CD4-positive, alpha-beta T cell treated with Interleukin-6 at 100 ng/mL for 8 hours (primary cell): Measurements from ENCODE around the gene PPP2R3A.

ENCODE experiments used
- DNase-seq: peaks from one replicate; pipeline ENCODE4 v3.0.0-alpha.2; 2020; ENCODE audit warnings: mixed read lengths, low spot score

The PPP2R3A gene

GRCh38 chr3:135973841-135974240 is 8.3 kb downstream of the PPP2R3A start:
- DNase-seq, result no peak

DNA sequence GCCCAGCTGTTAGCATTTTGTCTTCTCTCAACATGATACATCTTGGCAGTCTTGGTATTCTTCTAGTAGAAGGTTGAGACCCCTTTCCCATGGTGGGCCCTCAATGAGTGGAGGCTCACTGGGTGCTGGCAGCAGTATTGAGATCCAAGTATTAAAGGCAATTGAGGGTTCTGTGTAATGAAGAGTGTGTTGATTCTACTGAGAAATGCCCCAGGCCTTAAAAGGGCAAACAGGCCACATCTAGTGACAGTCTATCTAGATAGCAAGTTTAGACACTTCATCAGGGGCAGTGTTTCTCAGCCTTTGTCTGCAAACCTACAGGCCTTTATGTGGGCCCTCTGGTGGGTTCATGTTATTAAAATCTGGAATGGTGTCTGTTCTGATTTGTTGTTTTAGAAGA is 9.5 kb downstream of the PPP2R3A start:
- DNase-seq, result no peak

DNA sequence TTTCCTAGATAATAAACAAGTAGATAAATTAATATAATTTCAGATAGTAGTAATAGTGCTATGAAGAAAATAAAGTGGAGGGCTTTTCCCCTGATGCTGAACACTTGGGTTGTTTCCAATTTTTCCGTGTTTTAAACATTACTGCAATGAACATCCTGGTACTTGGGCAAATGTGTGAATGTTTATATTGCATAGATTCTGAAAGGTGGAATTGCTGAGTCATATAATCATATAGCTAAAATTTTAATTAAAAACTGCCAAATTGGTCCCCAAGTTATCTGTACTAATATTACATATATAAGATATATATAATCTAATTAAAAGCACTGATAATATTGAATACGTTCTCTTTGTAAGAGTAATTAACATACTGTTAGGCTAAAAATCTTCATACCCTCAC is 10.0 kb downstream of the PPP2R3A start:
- no peak for DNase-seq

DNA sequence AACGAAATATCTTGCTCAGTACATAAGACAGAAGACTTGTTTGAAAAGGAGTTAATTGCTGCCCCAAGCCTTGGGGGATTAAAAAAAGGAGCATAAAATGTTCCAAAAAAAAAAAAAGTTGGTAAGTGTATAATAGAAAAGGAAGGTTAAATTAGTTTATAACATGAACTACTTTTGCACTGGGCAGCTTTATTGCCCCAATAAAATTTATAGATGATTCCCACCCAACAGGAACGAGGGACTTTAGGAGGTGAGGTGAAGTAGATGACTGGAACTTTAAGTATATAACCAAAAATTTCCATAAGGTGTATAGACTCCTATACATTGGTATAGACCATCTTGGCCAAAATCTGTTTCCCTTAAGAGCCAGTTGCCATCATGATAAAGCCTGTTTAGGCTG is 14.8 kb downstream of the PPP2R3A start:
- DNase-seq, result no peak

DNA sequence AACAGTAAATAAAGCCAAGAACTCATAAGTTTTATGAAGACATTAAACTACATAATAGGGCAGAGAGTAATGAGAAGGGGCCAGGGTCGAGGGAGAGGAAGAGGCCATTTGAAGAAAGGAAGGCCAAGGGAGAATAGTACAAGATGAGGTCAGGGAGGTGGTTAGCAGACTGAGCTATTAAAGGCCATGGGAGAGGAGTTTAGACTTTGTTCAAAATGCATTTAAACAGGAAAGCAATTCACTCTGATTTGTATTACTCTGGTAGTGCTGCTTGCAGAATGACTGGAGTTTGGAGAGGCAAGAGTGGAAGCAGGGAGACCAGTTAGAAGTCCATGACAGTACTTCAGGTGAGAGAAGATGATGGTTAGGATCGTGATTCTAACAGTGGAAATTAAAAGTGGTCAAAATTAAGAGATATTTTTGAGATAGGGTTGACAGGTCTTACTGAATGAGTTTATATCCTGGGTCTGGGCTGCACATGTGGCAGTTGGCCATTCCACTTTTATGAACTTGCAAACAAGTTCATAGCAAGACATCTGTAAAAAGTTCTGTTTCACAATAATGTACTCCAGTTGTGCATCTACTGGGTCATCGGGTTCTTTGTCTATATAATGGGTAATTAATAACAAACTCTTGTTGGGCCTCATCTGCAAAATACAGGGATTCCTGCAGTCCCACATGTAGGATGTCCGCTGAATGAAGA is 16.3 kb downstream of the PPP2R3A start:
- DNase-seq, result no peak

- no peak for DNase-seq
Observed at GRCh38 chr3:135982404-135982761, 16.9 kb downstream of the PPP2R3A start.

GRCh38 chr3:135982922-135983581 is 17.5 kb downstream of the PPP2R3A start:
- no peak for DNase-seq

- no peak for DNase-seq
Observed at GRCh38 chr3:135987661-135988060, 22.1 kb downstream of the PPP2R3A start.

GRCh38 chr3:135989242-135989641 is 23.7 kb downstream of the PPP2R3A start:
- no peak for DNase-seq

DNA sequence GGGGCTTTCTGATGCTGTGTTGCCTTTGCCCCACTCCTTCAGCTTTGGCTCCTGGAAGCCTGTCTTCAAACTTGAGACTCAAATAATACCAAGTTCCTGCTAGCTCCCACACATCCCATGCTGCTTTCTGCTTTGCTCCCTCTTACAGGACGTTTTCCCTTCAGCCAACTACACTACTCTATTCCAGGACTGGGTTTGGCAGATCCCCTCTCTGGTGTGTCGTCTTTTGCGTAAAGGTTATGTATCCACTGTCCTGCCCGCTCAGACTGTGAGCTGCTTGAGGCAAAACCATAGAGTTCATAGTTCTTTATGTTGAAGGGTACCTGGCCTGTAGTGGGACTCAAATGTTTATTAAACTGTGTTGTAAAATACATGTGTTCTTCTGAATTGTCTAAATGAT is 25.4 kb downstream of the PPP2R3A start:
- no peak for DNase-seq

GRCh38 chr3:135991621-135992020 is 26.1 kb downstream of the PPP2R3A start:
- no peak for DNase-seq

GRCh38 chr3:135992072-135992471 is 26.5 kb downstream of the PPP2R3A start:
- DNase-seq, result no peak

DNA sequence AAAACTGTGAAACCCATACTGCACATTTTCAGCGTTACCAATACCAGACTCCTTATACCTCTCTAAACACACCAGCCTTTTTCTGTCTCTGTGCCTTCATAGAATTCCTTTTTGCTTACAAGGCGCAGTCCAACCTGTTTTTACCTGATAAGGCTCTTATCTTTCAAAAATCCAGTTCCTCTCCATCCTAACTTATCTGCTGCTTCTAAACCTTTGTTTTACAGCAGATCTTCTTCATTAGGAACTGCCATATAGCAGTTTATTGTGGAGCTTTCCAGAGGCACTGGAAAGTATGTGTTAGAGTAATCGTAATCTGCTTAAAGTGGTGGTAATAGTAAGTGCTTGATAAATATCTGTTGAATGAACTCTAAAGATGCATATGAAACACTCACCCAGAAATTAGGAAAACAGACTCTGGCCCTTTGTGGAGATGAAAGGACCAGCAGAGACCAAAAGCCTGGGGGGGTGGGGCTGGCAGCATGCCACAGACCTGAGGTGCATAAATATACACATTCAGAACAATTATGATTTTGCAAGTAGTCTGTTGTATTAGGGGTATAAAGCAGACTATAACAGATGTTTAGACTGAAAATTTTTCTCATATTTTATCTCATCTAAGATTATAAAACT is 29.3 kb downstream of the PPP2R3A start:
- no peak for DNase-seq

GRCh38 chr3:135995766-135996165 is 30.2 kb downstream of the PPP2R3A start:
- DNase-seq, result no peak

DNA sequence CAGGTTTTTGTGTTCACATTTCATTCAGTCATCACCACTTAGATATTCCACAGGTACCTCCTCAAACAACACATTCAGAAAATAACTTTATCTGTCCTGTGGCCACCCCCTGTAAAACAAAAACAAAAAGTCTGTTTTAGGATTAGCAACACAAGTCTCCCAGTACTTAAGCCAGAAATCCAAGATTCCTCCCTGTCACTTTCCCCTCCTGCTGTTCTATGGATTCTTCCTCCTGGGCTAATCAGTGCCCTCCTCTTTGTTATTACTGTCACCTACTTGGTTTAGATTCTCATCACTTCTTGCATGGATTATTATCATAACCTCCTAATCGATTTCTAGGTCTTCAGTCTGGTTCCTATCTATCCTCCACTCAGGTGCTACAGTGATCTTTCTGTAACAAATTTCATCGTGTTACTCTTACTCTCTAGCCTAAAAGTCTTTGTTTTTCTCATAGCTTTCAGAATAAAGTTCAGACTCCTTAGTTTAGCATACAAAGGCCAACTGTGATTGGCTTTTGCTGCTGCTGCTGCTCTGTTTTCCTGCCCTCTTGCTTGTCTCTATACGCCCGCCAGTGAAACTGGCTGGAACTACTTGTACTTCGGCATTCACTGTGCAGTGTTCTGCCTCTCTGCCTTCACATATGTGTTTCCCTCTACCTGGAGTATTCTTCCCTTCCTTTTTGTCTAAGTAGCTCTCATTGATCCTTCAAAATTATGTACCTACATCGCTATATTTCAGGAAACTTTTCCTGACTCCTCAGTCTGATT is 32.2 kb downstream of the PPP2R3A start:
- no peak for DNase-seq

- no peak for DNase-seq
Observed at GRCh38 chr3:136008221-136008620, 42.7 kb downstream of the PPP2R3A start.

DNA sequence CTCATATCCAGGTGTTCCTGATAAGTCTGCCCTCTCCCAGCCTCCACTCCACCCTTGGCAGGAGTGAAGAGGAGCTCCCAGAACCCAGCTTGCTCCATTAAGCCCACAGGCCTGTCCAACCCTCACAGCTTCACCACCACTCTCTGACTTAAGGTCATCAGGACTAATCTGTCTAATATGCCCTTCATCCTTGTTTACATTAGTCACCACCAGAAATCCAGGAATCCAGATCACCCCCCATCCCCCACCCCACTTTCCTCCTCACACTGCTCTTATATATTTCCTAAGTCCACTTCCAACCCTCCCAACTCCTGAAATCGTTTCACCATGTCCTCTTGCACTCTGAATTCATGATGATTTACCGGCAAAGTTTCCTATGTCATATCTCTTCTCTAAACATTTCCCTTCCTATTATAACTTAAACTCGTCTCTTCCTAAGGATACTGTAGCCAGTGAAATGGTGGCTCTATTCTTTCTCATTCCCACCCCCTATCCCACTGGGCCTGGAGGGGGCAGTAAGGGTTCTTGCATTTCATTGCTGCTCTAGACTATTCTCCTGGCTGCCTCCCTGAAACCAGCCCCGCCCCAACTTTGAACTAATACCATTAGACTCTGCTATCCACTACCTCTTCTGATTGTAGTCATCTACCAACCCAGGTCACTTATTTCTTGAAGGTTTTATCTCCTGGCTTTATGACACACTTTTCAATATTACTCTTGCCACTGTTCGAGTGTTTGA is 43.4 kb downstream of the PPP2R3A start:
- DNase-seq, result no peak

DNA sequence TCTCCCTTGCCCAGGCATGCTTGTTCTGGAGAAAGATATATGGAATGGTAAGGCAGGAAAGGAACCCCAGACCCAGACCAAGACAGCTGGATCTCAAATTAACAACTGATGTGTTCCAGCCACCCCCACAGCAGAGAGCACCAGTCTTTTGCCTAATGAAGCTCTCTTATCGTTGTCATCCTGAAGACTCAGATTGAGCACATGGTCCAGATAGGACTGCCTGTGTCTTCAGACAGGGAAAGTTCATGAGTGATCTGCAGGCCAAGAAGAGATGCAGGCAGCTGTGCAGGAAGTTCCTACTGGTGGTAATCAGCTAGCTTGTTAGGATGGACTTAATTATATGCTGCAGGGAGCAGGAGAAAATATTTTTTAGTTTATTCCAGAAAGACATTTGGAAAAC is 53.3 kb downstream of the PPP2R3A start:
- DNase-seq, result no peak

DNA sequence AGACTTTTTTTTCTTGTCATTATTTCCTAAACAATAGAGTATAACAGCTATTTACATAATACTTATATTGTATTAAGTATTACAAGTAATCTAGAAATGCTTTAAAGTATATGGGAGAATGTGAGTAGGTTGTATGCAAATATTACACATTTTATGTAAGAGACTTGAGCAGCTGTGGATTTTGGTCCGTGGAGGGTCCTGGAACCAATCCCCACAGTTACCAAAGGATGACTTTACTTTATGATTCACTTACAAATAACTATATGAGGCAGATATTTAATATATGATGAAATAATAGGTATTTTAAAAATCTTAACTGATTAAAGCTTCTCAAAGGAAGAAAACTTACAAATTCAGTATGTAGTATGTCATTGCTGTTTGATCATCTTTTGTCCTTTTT is 56.3 kb downstream of the PPP2R3A start:
- no peak for DNase-seq

DNA sequence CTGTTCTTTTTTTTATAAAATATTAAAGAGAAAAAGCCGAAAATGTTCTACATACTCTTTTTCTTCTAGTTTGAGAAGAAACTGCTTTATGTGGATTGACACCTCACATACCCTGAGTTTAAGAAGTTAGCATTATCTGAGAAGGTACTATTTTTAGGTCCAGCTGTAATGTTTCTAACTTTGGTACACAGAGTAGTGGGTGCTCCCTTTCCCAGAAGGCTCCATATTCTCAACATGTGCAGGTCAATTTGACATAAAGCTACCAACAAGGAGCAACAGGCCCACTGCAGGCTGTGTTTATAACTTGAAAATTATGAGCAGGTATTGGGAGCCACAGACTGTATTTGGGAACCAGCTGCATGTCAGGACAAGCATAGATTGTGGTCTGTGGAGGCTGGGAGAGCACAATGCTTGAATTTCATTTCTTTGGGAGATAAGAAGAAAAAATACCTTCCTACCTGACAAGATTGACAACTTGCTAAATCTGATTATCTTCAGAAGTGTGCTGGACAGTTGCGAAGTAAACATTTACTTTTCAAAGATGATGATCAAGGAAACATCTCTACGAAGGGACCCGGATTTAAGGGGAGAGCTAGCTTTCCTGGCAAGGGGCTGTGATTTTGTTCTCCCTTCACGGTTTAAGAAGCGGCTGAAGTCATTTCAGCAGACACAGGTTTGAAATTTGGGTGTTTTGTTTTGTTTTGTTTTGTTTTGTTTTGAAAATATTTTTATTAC is 57.2 kb downstream of the PPP2R3A start:
- no peak for DNase-seq

- DNase-seq, result no peak
Observed at GRCh38 chr3:136023264-136023978, 57.9 kb downstream of the PPP2R3A start.
